ENCODE data around the gene RIMBP2. TPM values are rescaled to one million over a fixed set of nuclear protein-coding genes. Genes with fewer than 3 reads are reported as not detected.

RIMBP2 gene
- total RNA-seq, 1 donor from 2014 or later = 0.27 TPM

GRCh38 chr12:130708648-130709047 is 7.5 kb downstream of the RIMBP2 start:
- Histone ChIP-seq H3K4me1 (no peaks in the 10 kb centered on the region), H3K27ac (no peak overlapping the region), H3K4me3 (no peak overlapping the region), H3K9me3 (no peaks in the 10 kb centered on the region), H3K36me3 (no peaks in the 10 kb centered on the region), H3K27me3 (ENCODE audit: low read depth) (peaks cover 24% of the 10 kb centered on the region)
- ATAC-seq (no peak), DNase-seq (no peak)
- intact Hi-C loops (cut with DNase I) = no loop called here
- TF ChIP-seq CTCF (IDR thresholded peaks at IDR 0.05) = no peak

DNA sequence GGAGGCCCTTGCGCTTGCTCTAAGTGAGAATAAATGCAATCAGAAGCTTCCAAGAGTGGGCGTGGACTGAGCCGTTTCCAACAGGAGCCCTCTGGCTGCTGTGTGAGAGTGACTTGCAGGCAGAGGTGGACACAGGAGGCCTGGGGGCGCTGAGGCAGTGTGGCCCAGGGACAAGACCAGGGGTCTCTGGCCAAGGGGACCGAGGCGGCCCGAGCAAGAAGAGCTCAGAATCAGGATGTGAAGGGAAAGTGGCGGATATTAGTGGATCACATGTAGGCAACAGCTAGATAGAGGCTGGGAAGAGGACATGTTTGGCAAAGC is 8.6 kb downstream of the RIMBP2 start:
- TF ChIP-seq CTCF (IDR thresholded peaks at IDR 0.05) = no peak
- H3K9me3 ChIP-seq = no peaks in the 10 kb centered on the region
- H3K27me3 ChIP-seq (ENCODE audit: low read depth) = peaks cover 19% of the 10 kb centered on the region
- H3K27ac ChIP-seq = no peak overlapping the region
- ATAC-seq (no peak), DNase-seq (peak; percentile 36)
- intact Hi-C loops (cut with DNase I) = no loop called here
- H3K4me1 ChIP-seq = no peaks in the 10 kb centered on the region
- no peaks in the 10 kb centered on the region for H3K36me3 ChIP-seq
- H3K4me3 ChIP-seq = no peak overlapping the region

- no peak overlapping the region for H3K4me3 ChIP-seq
- H3K4me1 ChIP-seq = no peaks in the 10 kb centered on the region
- DNase-seq (no peak), ATAC-seq (no peak)
- no peak overlapping the region for H3K27ac ChIP-seq
- no peaks in the 10 kb centered on the region for H3K36me3 ChIP-seq
- intact Hi-C loops (cut with DNase I) = no loop called here
- no peaks in the 10 kb centered on the region for H3K9me3 ChIP-seq
- H3K27me3 ChIP-seq (ENCODE audit: low read depth) = peaks cover 18% of the 10 kb centered on the region
- TF ChIP-seq CTCF (IDR thresholded peaks at IDR 0.05) = no peak
These were observed 9.1 kb downstream of the RIMBP2 start for GRCh38 chr12:130706885-130707570.

- Histone ChIP-seq H3K27ac (no peak overlapping the region), H3K4me1 (no peaks in the 10 kb centered on the region), H3K4me3 (no peak overlapping the region), H3K27me3 (ENCODE audit: low read depth) (peaks cover 14% of the 10 kb centered on the region), H3K36me3 (no peaks in the 10 kb centered on the region), H3K9me3 (no peaks in the 10 kb centered on the region)
- no peak for DNase-seq
- ATAC-seq = no peak
- TF ChIP-seq CTCF (IDR thresholded peaks at IDR 0.05) = no peak
- intact Hi-C loops (cut with DNase I) = no loop called here
These were observed 9.8 kb downstream of the RIMBP2 start for GRCh38 chr12:130706311-130706710.

DNA sequence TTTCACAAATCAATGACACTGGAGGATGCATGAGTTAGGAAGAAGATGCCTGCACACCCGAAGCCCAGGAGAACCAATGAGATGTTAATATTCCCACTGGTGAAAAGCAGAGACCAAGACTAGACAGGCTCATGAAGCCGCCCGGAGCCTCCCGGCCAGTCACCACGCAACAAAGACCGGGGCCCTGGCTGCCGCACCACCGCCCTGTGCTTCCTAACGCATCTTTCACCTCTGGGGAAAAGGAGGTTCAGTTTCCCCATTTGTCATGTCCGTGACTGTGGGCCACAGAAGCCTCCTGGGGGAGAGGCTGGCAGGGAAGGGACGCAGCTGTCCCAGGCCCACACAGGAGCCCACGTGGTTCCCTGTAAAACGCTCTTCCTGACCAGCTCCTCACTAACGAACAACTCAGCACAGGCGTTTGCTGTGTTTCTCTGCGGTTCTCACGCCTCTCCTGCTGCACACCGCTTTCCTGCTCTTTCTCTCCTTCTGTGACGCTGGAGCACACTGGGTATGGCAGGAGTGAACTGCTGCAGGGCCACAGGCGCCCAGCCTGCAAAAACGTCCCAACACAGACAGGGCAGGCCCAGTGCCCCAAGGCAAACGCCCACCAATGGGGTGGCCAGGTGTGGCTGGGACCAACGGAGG is 10.8 kb downstream of the RIMBP2 start:
- no peaks in the 10 kb centered on the region for H3K4me1 ChIP-seq
- DNase-seq (no peak), ATAC-seq (no peak)
- intact Hi-C loops (cut with DNase I) = no loop called here
- no peaks in the 10 kb centered on the region for H3K9me3 ChIP-seq
- H3K4me3 ChIP-seq = no peak overlapping the region
- H3K36me3 ChIP-seq = no peaks in the 10 kb centered on the region
- H3K27me3 ChIP-seq (ENCODE audit: low read depth) = peaks cover 8% of the 10 kb centered on the region
- no peak for TF ChIP-seq CTCF (IDR thresholded peaks at IDR 0.05)
- no peak overlapping the region for H3K27ac ChIP-seq
